HTR-8/SVneo (cell line): ENCODE data around the gene FCGR1A.
"Not testable (repeated sequence)": the region's sequence is repeated elsewhere in the genome, so short reads cannot be mapped to it uniquely, and the experiment has no call there.

Source experiments
- DNase-seq: peaks from one replicate; pipeline ENCODE4 v3.0.0; 2011; ENCODE audit warnings: low spot score, mixed read lengths; ENCODE audit not compliant: insufficient read length
- FAIRE-seq: peaks from 2 replicates; lab custom pipeline; 2011; peaks lifted over from hg19 to GRCh38; lab: Jason Lieb, UNC

The FCGR1A gene

DNA sequence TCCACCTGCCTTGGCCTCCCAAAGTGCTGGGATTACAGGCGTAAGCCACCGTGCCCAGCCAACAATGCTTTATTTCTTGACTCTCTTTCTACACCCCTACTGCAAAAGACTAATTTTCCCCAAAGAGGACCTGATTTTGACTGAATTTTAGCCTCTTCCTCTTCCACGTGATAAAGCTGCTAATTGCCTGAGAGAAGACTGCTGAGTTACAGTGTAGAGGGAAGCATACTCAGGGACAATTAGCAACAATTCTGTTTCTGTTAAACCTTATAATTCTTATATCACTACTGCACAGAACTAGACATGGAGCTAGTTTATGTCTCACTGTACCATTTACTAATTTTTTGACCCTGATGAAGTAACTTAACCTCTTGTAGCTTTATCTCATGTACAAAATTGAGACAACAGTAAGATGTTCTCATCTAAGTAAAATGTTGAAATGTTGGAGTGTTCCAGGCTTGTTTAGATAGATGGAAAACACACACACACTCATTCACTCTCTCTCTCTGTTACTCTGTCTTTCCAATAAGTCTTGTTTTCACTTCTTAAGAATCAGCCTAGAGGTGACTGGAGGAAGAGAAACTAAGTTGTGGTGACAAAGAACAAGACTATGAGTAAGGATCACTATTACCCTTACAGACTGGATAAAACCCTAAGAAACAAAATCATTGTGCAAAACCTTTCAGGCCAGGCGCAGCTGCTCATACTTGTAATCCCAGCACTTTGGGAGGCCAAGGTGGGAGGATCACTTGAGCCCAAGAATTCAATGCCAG, 10.7 kb upstream of the FCGR1A start:
- not testable (repeated sequence) for FAIRE-seq, DNase-seq

- FAIRE-seq, DNase-seq: not testable (repeated sequence)
Measured at GRCh38 chr1:149775510-149776147, 6.9 kb upstream of the FCGR1A start.

DNA sequence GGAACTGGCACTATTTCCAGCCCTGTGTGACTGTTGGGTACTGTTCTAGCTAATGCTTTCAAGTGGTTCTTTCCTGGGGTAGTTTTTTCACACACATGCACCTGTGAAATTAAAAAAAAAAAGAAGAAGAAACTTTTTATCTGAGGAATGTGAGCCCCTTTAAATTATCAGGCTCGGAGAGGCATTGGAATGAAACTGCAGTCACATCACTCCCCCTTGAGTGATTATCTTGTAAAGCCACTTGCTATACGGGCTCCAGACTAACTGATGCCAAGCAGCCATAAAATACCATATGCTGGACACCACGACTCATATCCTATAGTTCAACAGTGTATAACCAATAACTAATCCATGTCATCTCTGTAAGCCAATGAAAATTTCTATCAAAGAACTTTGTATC, 5.4 kb upstream of the FCGR1A start:
- not testable (repeated sequence) for FAIRE-seq, DNase-seq

- DNase-seq, FAIRE-seq: not testable (repeated sequence)
Measured at GRCh38 chr1:149778313-149778712, 4.2 kb upstream of the FCGR1A start.

- not testable (repeated sequence) for FAIRE-seq, DNase-seq
Measured at GRCh38 chr1:149781413-149781984, 995 bp upstream of the FCGR1A start.

DNA sequence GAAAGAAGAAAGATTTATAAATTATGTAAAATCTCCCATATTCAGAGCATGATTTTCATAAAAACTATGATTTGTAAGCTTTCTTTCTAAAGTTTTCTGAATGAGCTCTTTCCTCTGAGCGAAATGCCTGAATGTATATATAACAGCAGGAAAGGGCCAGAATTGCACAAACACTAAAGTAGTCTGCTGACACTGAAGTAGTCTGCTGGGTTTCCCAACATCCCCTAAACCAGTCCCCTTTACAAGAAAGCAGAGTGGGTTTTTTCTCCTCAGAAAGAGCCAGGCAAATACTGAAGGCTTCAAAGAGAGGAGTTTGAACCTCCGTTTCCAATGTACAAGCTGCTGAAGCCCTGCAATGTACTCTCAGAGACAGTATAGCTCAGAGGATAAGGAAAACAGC, 795 bp downstream of the FCGR1A start:
- not testable (repeated sequence) for DNase-seq, FAIRE-seq

DNA sequence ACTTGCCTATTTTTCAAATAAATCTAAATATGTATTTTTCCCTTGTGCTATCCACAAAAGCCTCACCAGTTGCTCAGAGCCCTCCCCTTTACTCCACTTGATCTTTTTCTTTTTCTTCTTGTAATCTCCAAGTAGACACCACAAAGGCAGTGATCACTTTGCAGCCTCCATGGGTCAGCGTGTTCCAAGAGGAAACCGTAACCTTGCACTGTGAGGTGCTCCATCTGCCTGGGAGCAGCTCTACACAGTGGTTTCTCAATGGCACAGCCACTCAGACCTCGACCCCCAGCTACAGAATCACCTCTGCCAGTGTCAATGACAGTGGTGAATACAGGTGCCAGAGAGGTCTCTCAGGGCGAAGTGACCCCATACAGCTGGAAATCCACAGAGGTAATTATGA, 1.4 kb downstream of the FCGR1A start:
- not testable (repeated sequence) for DNase-seq, FAIRE-seq

DNA sequence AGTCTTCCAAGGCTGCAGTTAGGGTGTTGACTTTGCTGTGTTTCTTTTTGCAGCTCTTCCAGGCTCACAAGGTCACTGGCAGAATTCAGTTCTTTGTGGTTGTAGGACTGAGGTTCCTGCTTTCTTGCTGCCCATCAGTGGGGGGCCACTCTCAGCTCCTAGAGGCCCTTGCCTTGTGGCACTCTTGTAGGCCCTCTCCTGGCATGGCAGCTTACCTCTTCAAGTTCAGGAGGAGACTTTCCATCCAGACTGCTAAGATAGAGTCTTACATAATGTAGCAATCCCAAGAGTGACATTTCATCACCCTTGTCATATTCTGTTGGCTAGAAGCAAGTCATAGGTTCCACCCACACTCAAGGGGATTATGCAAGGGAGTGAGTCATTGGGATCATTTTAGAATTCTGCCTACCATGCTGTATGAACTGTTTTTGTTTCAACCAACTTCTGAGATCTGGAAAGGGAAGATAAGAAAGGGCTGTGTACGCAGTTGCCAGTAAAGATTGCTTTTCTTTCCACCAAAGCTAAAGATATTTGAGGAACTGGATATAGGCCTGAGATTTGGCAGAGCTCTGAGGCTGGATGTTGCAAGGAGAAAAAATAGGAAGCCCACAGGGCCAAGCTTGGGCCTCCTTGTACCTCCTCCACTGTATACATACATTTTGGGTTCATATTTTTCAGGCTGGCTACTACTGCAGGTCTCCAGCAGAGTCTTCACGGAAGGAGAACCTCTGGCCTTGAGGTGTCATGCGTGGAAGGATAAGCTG, 5.4 kb downstream of the FCGR1A start:
- not testable (repeated sequence) for FAIRE-seq, DNase-seq

- not testable (repeated sequence) for DNase-seq, FAIRE-seq
Measured at GRCh38 chr1:149792502-149792901, 10.0 kb downstream of the FCGR1A start.

- not testable (repeated sequence) for FAIRE-seq, DNase-seq
Measured at GRCh38 chr1:149792912-149793515, 10.5 kb downstream of the FCGR1A start.

GRCh38 chr1:149793885-149794284, 11.4 kb downstream of the FCGR1A start:
- FAIRE-seq, DNase-seq: not testable (repeated sequence)

GRCh38 chr1:149801628-149802027, 19.1 kb downstream of the FCGR1A start:
- FAIRE-seq, DNase-seq: not testable (repeated sequence)

GRCh38 chr1:149804417-149805080, 22.1 kb downstream of the FCGR1A start:
- FAIRE-seq, DNase-seq: not testable (repeated sequence)

GRCh38 chr1:149810697-149811405, 28.4 kb downstream of the FCGR1A start:
- DNase-seq, FAIRE-seq: not testable (repeated sequence)

DNA sequence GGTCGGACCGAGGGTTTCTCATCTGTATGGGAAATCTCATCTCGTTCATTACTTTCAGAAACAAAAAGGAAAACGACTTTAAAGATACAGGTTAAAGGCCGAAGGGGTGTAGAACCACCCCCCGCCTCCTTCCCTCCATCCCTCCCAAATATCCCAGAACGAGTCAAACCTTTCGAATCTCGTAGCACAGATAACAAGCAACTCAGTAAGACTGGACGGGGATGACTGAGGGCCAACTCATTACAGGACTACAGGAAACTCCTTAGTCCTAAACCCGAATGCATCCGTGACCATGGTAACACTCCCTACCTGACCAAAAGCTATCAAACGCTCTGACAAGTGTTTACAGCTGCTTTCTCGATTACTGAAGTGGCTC, 29.0 kb downstream of the FCGR1A start:
- FAIRE-seq, DNase-seq: not testable (repeated sequence)

DNA sequence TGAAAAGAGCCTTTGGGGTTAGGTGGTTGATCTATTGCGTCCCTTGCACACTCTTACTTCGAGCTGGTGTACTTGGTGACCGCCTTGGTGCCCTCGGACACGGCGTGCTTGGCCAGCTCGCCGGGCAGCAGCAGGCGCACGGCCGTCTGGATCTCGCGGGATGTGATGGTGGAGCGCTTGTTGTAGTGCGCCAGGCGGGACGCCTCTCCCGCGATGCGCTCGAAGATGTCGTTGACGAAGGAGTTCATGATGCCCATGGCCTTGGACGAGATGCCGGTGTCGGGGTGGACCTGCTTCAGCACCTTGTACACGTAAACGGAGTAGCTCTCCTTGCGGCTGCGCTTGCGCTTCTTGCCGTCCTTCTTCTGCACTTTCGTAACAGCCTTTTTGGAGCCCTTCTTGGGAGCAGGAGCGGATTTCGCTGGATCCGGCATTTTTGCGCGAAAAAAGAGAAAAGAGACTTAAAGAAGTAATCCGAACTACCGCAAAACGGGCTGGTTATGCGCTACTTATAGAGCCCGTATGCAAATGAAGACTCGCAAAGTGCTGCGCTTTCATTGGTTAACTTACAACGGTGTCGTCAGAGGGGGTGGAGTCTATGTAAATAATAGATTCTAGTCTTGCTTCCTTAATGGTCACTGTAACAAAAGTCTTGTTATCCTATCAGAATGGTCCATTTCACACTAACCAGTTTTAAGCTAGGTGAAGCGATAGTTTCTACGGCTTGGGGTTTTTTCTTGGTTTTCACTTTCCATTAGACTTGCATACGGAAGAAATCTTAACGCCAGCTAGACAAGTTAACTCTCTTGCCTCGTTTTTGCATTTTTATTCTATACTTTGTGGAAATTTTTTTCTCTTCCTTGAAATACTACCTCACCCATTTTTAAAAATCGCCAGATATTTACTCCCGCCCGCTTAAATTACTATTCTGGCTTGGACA, 29.7 kb downstream of the FCGR1A start:
- FAIRE-seq, result not testable (repeated sequence)
- DNase-seq, result peak; percentile 21
